Activated CD8-positive, alpha-beta T cell treated with anti-CD3 and anti-CD28 coated beads, Interleukin-2, amount 10 ng/mL, durations not matched to agents 7 days and 5 days (primary cell): ENCODE data around the gene GAN. TPM values are rescaled to one million over a fixed set of nuclear protein-coding genes. Genes with fewer than 3 reads are reported as not detected.
"Not testable (repeated sequence)": the region's sequence is repeated elsewhere in the genome, so short reads cannot be mapped to it uniquely, and the experiment has no call there.

Experiments
- ATAC-seq: fragments of 150-1000 bp; cut with Tn5 transposase; one replicate; pipeline ENCODE4 v1.10.0; 2021; ENCODE audit warnings: moderate library complexity
- CTCF ChIA-PET: fragments of 350-600 bp; sonication (Branson Sonifier 250); formaldehyde crosslinking; loops from one replicate; lab custom pipeline; 2021; ENCODE audit warnings: antibody characterized with exemption; lab: Charles Lee
- POLR2A ChIA-PET: fragments of 350-600 bp; sonication (Branson Sonifier 250); formaldehyde crosslinking; loops from one replicate; lab custom pipeline; 2021; ENCODE audit warnings: antibody characterized with exemption; lab: Charles Lee
- DNase-seq: peaks from one replicate; pipeline ENCODE4 v3.0.0-alpha.2; 2020
- H3K27ac Mint-ChIP-seq: one replicate; pipeline ENCODE4 v1.8.0; 2021; ENCODE audit warnings: mild to moderate bottlenecking, mixed read lengths
- H3K27me3 Mint-ChIP-seq: one replicate; pipeline ENCODE4 v1.8.0; 2021; ENCODE audit warnings: low read depth, mixed read lengths
- H3K36me3 Mint-ChIP-seq: one replicate; pipeline ENCODE4 v1.8.0; 2021; ENCODE audit warnings: low read depth, mixed read lengths
- H3K4me1 Mint-ChIP-seq: one replicate; pipeline ENCODE4 v1.8.0; 2021; ENCODE audit warnings: low read depth, mixed read lengths
- H3K4me3 Mint-ChIP-seq: one replicate; pipeline ENCODE4 v1.8.0; 2021; ENCODE audit warnings: mild to moderate bottlenecking, mixed read lengths
- H3K9me3 Mint-ChIP-seq: one replicate; pipeline ENCODE4 v1.8.0; 2022; ENCODE audit warnings: mixed read lengths; ENCODE audit not compliant: insufficient read depth
- total RNA-seq, 2 experiments: library from RNA; stranded (reverse); gene quantifications; one replicate each; pipeline ENCODE4 v1.2.3, GENCODE V29; 2021

Gene GAN
- total RNA-seq, 2 experiments from 2014 or later: 7.7 to 8.5 TPM

- ChIA-PET POLR2A (no interaction called here), CTCF (no interaction called here)
- Mint-ChIP-seq H3K4me3 (no peak overlapping the region), H3K27ac (no peak overlapping the region), H3K9me3 (no peaks in the 10 kb centered on the region), H3K27me3 (no peaks in the 10 kb centered on the region), H3K36me3 (no peaks in the 10 kb centered on the region), H3K4me1 (no peaks in the 10 kb centered on the region)
- DNase-seq (no peak), ATAC-seq (no peak)
These were observed 15.2 kb downstream of the GAN start for GRCh38 chr16:81329947-81330346.

- Mint-ChIP-seq H3K36me3 (no peaks in the 10 kb centered on the region), H3K9me3 (no peaks in the 10 kb centered on the region), H3K27ac (no peak overlapping the region), H3K4me1 (no peaks in the 10 kb centered on the region), H3K27me3 (no peaks in the 10 kb centered on the region), H3K4me3 (no peak overlapping the region)
- CTCF ChIA-PET: interaction anchor here (1.1 kb wide), 1 partner anchor 56 kb away, joined by 3 read pairs; no protein-coding TSS in a partner anchor
- POLR2A ChIA-PET: no interaction called here
- ATAC-seq (no peak), DNase-seq (no peak)
These were observed 18.6 kb downstream of the GAN start for GRCh38 chr16:81333356-81333755.

- Mint-ChIP-seq H3K4me1 (no peaks in the 10 kb centered on the region), H3K9me3 (no peaks in the 10 kb centered on the region), H3K4me3 (no peak overlapping the region), H3K27me3 (no peaks in the 10 kb centered on the region), H3K27ac (no peak overlapping the region), H3K36me3 (no peaks in the 10 kb centered on the region)
- ChIA-PET POLR2A (no interaction called here), CTCF (no interaction called here)
- no peak for ATAC-seq
- no peak for DNase-seq
These were observed 20.9 kb downstream of the GAN start for GRCh38 chr16:81335669-81336068.

GRCh38 chr16:81337097-81337496 lies 22.3 kb downstream of the GAN start:
- no peak overlapping the region for H3K27ac Mint-ChIP-seq
- no peak overlapping the region for H3K4me3 Mint-ChIP-seq
- no peaks in the 10 kb centered on the region for H3K9me3 Mint-ChIP-seq
- POLR2A ChIA-PET: no interaction called here
- H3K36me3 Mint-ChIP-seq: peaks cover 2% of the 10 kb centered on the region
- no peaks in the 10 kb centered on the region for H3K4me1 Mint-ChIP-seq
- ATAC-seq: no peak
- no peaks in the 10 kb centered on the region for H3K27me3 Mint-ChIP-seq
- CTCF ChIA-PET: no interaction called here
- no peak for DNase-seq

GRCh38 chr16:81345172-81345571 lies 30.4 kb downstream of the GAN start:
- Mint-ChIP-seq H3K9me3 (peaks cover 28% of the 10 kb centered on the region), H3K36me3 (peaks cover 18% of the 10 kb centered on the region)
- ATAC-seq, DNase-seq, POLR2A ChIA-PET, H3K4me3 Mint-ChIP-seq, H3K4me1 Mint-ChIP-seq, CTCF ChIA-PET, H3K27ac Mint-ChIP-seq, H3K27me3 Mint-ChIP-seq: not testable (repeated sequence)

- Mint-ChIP-seq H3K4me1 (no peaks in the 10 kb centered on the region), H3K36me3 (peaks cover 17% of the 10 kb centered on the region), H3K27me3 (no peaks in the 10 kb centered on the region), H3K4me3 (no peak overlapping the region), H3K9me3 (peaks cover 28% of the 10 kb centered on the region), H3K27ac (no peak overlapping the region)
- DNase-seq: no peak
- ChIA-PET CTCF (no interaction called here), POLR2A (no interaction called here)
- no peak for ATAC-seq
These were observed 32.7 kb downstream of the GAN start for GRCh38 chr16:81347425-81347824.

GRCh38 chr16:81349608-81350305 lies 35.0 kb downstream of the GAN start:
- Mint-ChIP-seq H3K36me3 (peaks cover 19% of the 10 kb centered on the region), H3K9me3 (peaks cover 28% of the 10 kb centered on the region), H3K27ac (no peak overlapping the region), H3K27me3 (no peaks in the 10 kb centered on the region), H3K4me1 (peaks cover 4% of the 10 kb centered on the region), H3K4me3 (no peak overlapping the region)
- ChIA-PET POLR2A (interaction anchor here (0.6 kb wide), 1 partner anchor 230 kb away, joined by 3 read pairs; no protein-coding TSS in a partner anchor), CTCF (interaction anchor here (1.3 kb wide), 1 partner anchor 16 kb away, joined by 3 read pairs; no protein-coding TSS in a partner anchor)
- DNase-seq (no peak), ATAC-seq (no peak)

GRCh38 chr16:81350306-81350615 lies 35.5 kb downstream of the GAN start:
- H3K36me3 Mint-ChIP-seq: peaks cover 19% of the 10 kb centered on the region
- H3K4me1 Mint-ChIP-seq: peaks cover 4% of the 10 kb centered on the region
- no peak for DNase-seq
- H3K9me3 Mint-ChIP-seq: peaks cover 25% of the 10 kb centered on the region
- no peak overlapping the region for H3K4me3 Mint-ChIP-seq
- CTCF ChIA-PET: interaction anchor here (1.3 kb wide), 1 partner anchor 16 kb away, joined by 3 read pairs; no protein-coding TSS in a partner anchor
- H3K27me3 Mint-ChIP-seq: no peaks in the 10 kb centered on the region
- POLR2A ChIA-PET: no interaction called here
- H3K27ac Mint-ChIP-seq: no peak overlapping the region
- ATAC-seq: no peak

GRCh38 chr16:81353895-81354294 lies 39.1 kb downstream of the GAN start:
- ChIA-PET CTCF (no interaction called here), POLR2A (no interaction called here)
- peaks cover 4% of the 10 kb centered on the region for H3K4me1 Mint-ChIP-seq
- no peak for ATAC-seq
- no peak overlapping the region for H3K4me3 Mint-ChIP-seq
- peaks cover under 1% of the 10 kb centered on the region for H3K9me3 Mint-ChIP-seq
- no peak overlapping the region for H3K27ac Mint-ChIP-seq
- H3K36me3 Mint-ChIP-seq: peaks cover 13% of the 10 kb centered on the region
- no peaks in the 10 kb centered on the region for H3K27me3 Mint-ChIP-seq
- no peak for DNase-seq

GRCh38 chr16:81357711-81358260 lies 43.0 kb downstream of the GAN start:
- CTCF ChIA-PET: interaction anchor here (1.0 kb wide), 1 partner anchor 339 kb away, joined by 3 read pairs; no protein-coding TSS in a partner anchor
- POLR2A ChIA-PET: no interaction called here
- H3K4me1 Mint-ChIP-seq: peaks cover 4% of the 10 kb centered on the region
- no peak overlapping the region for H3K4me3 Mint-ChIP-seq
- H3K9me3 Mint-ChIP-seq: no peaks in the 10 kb centered on the region
- H3K36me3 Mint-ChIP-seq: peaks cover 12% of the 10 kb centered on the region
- H3K27me3 Mint-ChIP-seq: no peaks in the 10 kb centered on the region
- no peak for DNase-seq
- no peak overlapping the region for H3K27ac Mint-ChIP-seq
- ATAC-seq: no peak

- peaks cover under 1% of the 10 kb centered on the region for H3K4me1 Mint-ChIP-seq
- no peak for ATAC-seq
- no peak for DNase-seq
- POLR2A ChIA-PET: no interaction called here
- H3K27ac Mint-ChIP-seq: no peak overlapping the region
- CTCF ChIA-PET: interaction anchor here (0.8 to 1.3 kb wide), 2 partner anchors 287 to 528 kb away, joined by 3 read pairs; no protein-coding TSS in a partner anchor
- H3K9me3 Mint-ChIP-seq: no peaks in the 10 kb centered on the region
- peaks cover 12% of the 10 kb centered on the region for H3K36me3 Mint-ChIP-seq
- H3K4me3 Mint-ChIP-seq: no peak overlapping the region
- H3K27me3 Mint-ChIP-seq: no peaks in the 10 kb centered on the region
These were observed 44.1 kb downstream of the GAN start for GRCh38 chr16:81358860-81359259.

- CTCF ChIA-PET: no interaction called here
These were observed 45.4 kb downstream of the GAN start for GRCh38 chr16:81360135-81360534.

More at GRCh38 chr16:81360135-81360534, 45.4 kb downstream of the GAN start:
- DNase-seq (no peak), ATAC-seq (no peak)
- no peak overlapping the region for H3K27ac Mint-ChIP-seq
- no peak overlapping the region for H3K4me3 Mint-ChIP-seq
- POLR2A ChIA-PET: no interaction called here
- H3K36me3 Mint-ChIP-seq: peaks cover 12% of the 10 kb centered on the region
- no peaks in the 10 kb centered on the region for H3K4me1 Mint-ChIP-seq
- no peaks in the 10 kb centered on the region for H3K9me3 Mint-ChIP-seq
- no peaks in the 10 kb centered on the region for H3K27me3 Mint-ChIP-seq
